Aorta (tissue), 5 donors: Measurements from ENCODE around the gene PDE4B. TPM values are rescaled to one million over a fixed set of nuclear protein-coding genes. Genes with fewer than 3 reads are reported as not detected.

Experiments used
- ATAC-seq: fragments of 200-7000 bp; cut with Tn5 transposase; one replicate; pipeline ENCODE4 v1.9.1; 2022; ENCODE audit warnings: moderate library complexity; ENCODE audit not compliant: low FRiP score
- DNase-seq, 2 donors: peaks; one replicate each; pipeline ENCODE4 v3.0.0-alpha.2; 2020
- H3K27ac ChIP-seq, 2 donors: one replicate each; pipeline ENCODE4 v1.5.1; 2013; ENCODE audit warnings: low read length in 2 of 2, mild to moderate bottlenecking in 2 of 2, moderate library complexity in 2 of 2, control low read depth in 1 of 2, inconsistent platforms in 1 of 2, low read depth in 1 of 2
- H3K27me3 ChIP-seq, 2 donors: one replicate each; pipeline ENCODE4 v1.6.1; 2013; ENCODE audit warnings: control low read depth in 1 of 2, low read length in 1 of 2, mild to moderate bottlenecking in 1 of 2, moderate library complexity in 1 of 2; ENCODE audit not compliant: insufficient read depth in 2 of 2, control insufficient read depth in 1 of 2
- H3K36me3 ChIP-seq, 2 donors: one replicate each; pipeline ENCODE4 v1.6.1; 2013; ENCODE audit warnings: control low read depth in 1 of 2, low read length in 1 of 2, mild to moderate bottlenecking in 1 of 2; ENCODE audit not compliant: insufficient read depth in 2 of 2, control insufficient read depth in 1 of 2
- H3K4me1 ChIP-seq, 2 donors: one replicate each; pipeline ENCODE4 v1.6.1; 2013; ENCODE audit warnings: low read length in 2 of 2, control low read depth in 1 of 2, mild to moderate bottlenecking in 1 of 2, moderate library complexity in 1 of 2; ENCODE audit not compliant: insufficient read depth in 2 of 2, control insufficient read depth in 1 of 2
- H3K4me3 ChIP-seq, 2 donors: one replicate each; pipeline ENCODE4 v1.5.1; 2013; ENCODE audit warnings: low read length in 2 of 2, control low read depth in 1 of 2, mild to moderate bottlenecking in 1 of 2
- H3K9me3 ChIP-seq: one replicate; pipeline ENCODE4 v1.6.1; 2013; ENCODE audit warnings: mild to moderate bottlenecking, low read length; ENCODE audit not compliant: control insufficient read depth
- WGBS, 2 donors: extraction: QIAGEN DNeasy Blood & Tissue Kit; methylation state at CpG; one replicate each; pipeline ENCODE4 v1.1.7; 2013; 5-methylcytosine and 5-hydroxymethylcytosine counted together
- intact Hi-C, 2 donors: fragments of 100-400 bp; cut with DNase I; formaldehyde crosslinking; loops; one replicate each; pipeline versions ENCODE4 v1.14.2 to v1.15.0; 2022
- long read RNA-seq, 2 donors: library from polyadenylated mRNA; unstranded; transcript quantifications; one replicate each; pipeline ENCODE4 v2.0.0, GENCODE V29; 2020 to 2021
- polyA plus RNA-seq, 2 donors: library from polyadenylated mRNA; stranded (reverse); fragments of 200-250 nt; gene quantifications; one replicate each; pipeline ENCODE4 v1.2.3, GENCODE V29; 2013
- total RNA-seq, 2 donors: library from RNA; stranded (reverse); fragmentation: NEBNext Ultra II Directional; extraction: Animal tissue kit (Norgen Biotek cat#: 25700); gene quantifications; one replicate each; pipeline ENCODE4 v1.2.1, GENCODE V29; 2021
- donor health status: healthy with polysubstance abuse.
- donor health status: Bipolar disorder and iron deficiency.
- donor health status: DM: no; HTN: no; CAD: no.
- donor health status: DM: no; HTN: no; CAD: no.
- donor health status: DM: yes; HTN: yes; CAD: no.

PDE4B gene
- total RNA-seq (10 to 100 TPM; 16.8 to 24.5 TPM), polyA plus RNA-seq (1 to 10 TPM; 4.8 to 8.2 TPM)
- long read RNA-seq, donor 1, partial matches to known transcripts = 2 of 16 reads
- long read RNA-seq, donor 1, other reads (novel, unspliced or antisense) = 13 of 16 reads
- long read RNA-seq, donor 2, partial matches to known transcripts = 1 of 13 reads
- long read RNA-seq, donor 2, other reads (novel, unspliced or antisense) = 10 of 13 reads

DNA sequence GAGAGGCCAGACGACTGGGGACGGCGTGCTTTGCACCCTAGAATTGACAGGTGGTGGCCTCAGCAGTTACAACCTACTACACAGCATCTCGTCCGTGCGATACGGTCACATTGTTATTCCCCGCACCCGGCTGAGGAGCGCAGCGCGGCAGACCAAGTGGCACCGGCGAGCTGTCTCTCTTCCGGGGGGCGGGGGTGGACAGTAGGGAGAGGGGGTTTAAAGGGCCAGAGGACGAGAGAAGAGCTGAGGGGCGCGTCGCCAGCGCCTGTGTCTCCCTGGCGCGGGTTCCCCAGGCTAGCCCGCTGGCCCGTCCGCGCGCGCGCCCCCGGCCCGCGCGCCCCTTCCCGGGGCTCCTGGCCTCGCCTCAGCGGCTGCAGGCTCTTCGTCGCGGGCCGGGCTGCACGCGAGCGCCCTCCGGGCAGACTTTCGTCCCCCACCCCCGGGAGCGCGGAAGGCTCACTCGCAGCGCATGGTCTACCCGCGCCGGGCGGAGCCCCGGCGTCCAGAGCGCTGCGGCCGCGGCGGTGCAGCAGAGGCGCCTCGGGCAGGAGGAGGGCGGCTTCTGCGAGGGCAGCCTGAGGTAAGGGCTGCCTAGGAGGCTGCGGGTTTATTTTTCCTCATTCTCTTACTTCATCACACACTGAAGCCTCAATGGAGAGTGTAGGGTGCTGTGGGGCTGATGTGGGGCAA is at the start of gene PDE4B:
PDE4B (plus strand) TSS at position 227 of the 690 bp plus-strand sequence.
- Histone ChIP-seq H3K27ac (no peak within 1 kb of the TSS), H3K4me1 (no peaks in the 10 kb centered on the region), H3K36me3 (no peaks in the 10 kb centered on the region), H3K4me3 (no peak within 1 kb of the TSS), H3K9me3 (peaks cover 5% of the 10 kb centered on the region), H3K27me3 (no peaks in the 10 kb centered on the region)
- DNase-seq (peak; percentile 51 to 73), ATAC-seq (peak; percentile 26)
- 0 to 1% methylated on average over 57 to 67 of the region's 67 CpGs for WGBS, 2 donors
- intact Hi-C loops = no loop called here

- 95 to 96% methylated on average over 1 of the region's 1 CpG for WGBS, 2 donors
- DNase-seq (no peak), ATAC-seq (no peak)
- peaks cover 3% of the 10 kb centered on the region for H3K9me3 ChIP-seq
- intact Hi-C loops = no loop called here
- H3K4me1 ChIP-seq = no peaks in the 10 kb centered on the region
- H3K27ac ChIP-seq = no peak overlapping the region
- H3K36me3 ChIP-seq = no peaks in the 10 kb centered on the region
- H3K27me3 ChIP-seq = no peaks in the 10 kb centered on the region
- no peak overlapping the region for H3K4me3 ChIP-seq
These were observed 48.0 kb upstream of the PDE4B start for GRCh38 chr1:65744731-65745130.

DNA sequence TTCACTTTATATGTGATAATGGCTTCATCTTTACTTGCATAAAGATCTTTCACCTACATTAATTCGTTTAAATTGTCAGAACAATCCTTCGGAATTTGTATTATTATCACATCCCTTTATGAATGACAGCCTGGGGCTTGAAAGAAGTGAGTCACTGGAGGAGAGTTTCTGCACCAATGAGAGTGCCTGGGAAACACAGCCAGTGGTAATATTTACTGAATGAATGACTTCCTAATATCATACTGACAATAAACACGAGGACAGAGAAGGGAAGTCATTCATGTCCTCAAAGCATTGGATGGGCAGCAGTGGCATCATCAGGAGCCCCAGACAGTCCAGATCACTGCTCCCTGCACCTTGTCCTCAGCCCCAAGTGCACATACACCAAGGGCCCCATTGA is 40.7 kb upstream of the PDE4B start:
- no peaks in the 10 kb centered on the region for H3K9me3 ChIP-seq
- ATAC-seq (no peak), DNase-seq (no peak)
- no peaks in the 10 kb centered on the region for H3K4me1 ChIP-seq
- intact Hi-C loops = no loop called here
- H3K27me3 ChIP-seq = no peaks in the 10 kb centered on the region
- WGBS, 2 donors = 43 to 50% methylated on average over 3 of the region's 3 CpGs
- H3K36me3 ChIP-seq = no peaks in the 10 kb centered on the region
- H3K4me3 ChIP-seq = no peak overlapping the region
- no peak overlapping the region for H3K27ac ChIP-seq

DNA sequence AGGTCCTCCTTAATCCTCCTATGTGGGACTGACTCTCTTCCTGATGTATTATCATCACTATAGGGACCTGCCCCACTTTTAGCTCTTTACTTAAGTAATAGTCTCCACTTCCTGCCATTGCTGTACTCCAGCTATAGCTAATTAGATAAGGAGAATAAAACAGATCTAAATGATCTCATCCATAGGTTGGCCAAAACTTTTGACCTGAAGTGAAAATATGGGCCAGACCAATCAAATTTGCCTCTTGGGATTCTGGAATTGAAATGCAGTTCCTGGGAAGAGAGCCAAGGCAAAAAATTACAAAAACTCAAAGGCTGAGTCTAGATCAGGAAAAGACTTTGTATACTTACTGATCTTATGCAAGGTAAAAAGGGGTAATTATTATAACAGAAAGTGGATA is 36.1 kb upstream of the PDE4B start:
- DNase-seq (no peak), ATAC-seq (no peak)
- Histone ChIP-seq H3K4me1 (no peaks in the 10 kb centered on the region), H3K27ac (no peak overlapping the region), H3K9me3 (no peaks in the 10 kb centered on the region), H3K36me3 (no peaks in the 10 kb centered on the region), H3K4me3 (no peak overlapping the region), H3K27me3 (no peaks in the 10 kb centered on the region)
- intact Hi-C loops = no loop called here

DNA sequence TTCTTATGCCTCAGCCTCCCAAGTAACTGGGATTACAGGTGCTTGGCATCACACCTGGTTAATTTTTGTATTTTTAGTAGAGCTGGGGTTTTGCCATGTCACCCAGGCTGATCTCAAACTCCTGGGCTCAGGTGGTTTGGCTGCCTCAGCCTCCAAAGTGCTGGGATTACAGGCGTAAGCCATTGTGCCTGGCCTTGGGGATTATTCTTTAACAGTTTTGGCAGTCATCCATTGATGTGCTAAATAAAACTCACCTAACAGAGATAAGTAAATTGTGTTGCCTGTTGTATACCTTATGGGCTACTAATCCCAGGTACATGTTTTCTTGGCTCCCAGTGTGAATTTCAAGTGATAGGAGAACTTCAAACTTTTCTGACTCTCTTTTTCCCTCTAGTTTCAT is 35.2 kb upstream of the PDE4B start:
- ATAC-seq (no peak), DNase-seq (no peak)
- H3K4me3 ChIP-seq = no peak overlapping the region
- intact Hi-C loops = no loop called here
- H3K9me3 ChIP-seq = no peaks in the 10 kb centered on the region
- H3K27me3 ChIP-seq = no peaks in the 10 kb centered on the region
- H3K27ac ChIP-seq = no peak overlapping the region
- WGBS, 2 donors = 92 to 93% methylated on average over 1 of the region's 1 CpG
- H3K36me3 ChIP-seq = no peaks in the 10 kb centered on the region
- no peaks in the 10 kb centered on the region for H3K4me1 ChIP-seq

GRCh38 chr1:65758128-65758527 is 34.6 kb upstream of the PDE4B start:
- DNase-seq (no peak), ATAC-seq (no peak)
- Histone ChIP-seq H3K27ac (no peak overlapping the region), H3K36me3 (no peaks in the 10 kb centered on the region), H3K4me1 (no peaks in the 10 kb centered on the region), H3K27me3 (no peaks in the 10 kb centered on the region), H3K4me3 (no peak overlapping the region), H3K9me3 (no peaks in the 10 kb centered on the region)
- intact Hi-C loops = no loop called here

- intact Hi-C loops = no loop called here
- no peak overlapping the region for H3K4me3 ChIP-seq
- no peaks in the 10 kb centered on the region for H3K36me3 ChIP-seq
- no peaks in the 10 kb centered on the region for H3K9me3 ChIP-seq
- no peak for DNase-seq
- WGBS, 2 donors = 92 to 96% methylated on average over 1 of the region's 1 CpG
- no peak overlapping the region for H3K27ac ChIP-seq
- no peaks in the 10 kb centered on the region for H3K4me1 ChIP-seq
- no peak for ATAC-seq
- no peaks in the 10 kb centered on the region for H3K27me3 ChIP-seq
These were observed 33.2 kb upstream of the PDE4B start for GRCh38 chr1:65759516-65759915.

DNA sequence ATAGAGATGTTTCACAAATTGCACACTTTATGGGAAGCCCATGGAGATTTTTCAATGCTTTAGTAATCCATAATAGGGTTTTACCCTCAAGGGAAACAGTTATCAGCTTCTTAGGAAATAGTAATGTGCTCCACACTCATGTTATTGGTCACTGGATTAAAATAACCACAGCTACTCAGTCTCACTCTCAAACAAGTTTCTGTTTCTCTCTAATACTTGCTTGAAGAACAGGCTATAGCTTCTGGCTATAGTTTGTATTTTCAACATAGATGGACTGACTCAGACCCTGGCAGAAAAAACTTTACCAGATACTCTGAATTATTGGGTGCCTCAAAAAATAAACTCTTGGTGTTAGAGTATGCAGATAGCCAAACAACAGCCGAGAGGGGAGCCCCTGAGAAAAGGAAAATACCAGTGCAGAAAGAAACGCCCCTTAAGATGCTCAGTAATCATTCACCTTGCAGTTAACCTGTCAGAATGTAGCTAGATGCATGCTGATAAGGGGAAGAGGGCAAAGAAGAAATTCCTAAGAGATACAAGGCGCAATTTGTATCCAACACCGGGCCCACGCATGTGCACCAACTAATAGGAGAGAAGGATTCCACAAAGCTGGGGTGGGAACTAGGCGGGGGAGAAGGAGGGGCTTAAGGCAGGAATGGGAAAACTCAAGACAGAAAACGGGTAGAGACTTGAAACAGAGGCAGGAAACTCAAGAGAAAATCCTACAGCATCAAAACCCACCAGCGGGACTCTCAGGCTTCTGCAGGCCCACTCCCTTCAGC is 30.4 kb upstream of the PDE4B start:
- Histone ChIP-seq H3K4me3 (no peak overlapping the region), H3K36me3 (no peaks in the 10 kb centered on the region), H3K27me3 (no peaks in the 10 kb centered on the region), H3K4me1 (no peaks in the 10 kb centered on the region), H3K27ac (no peak overlapping the region), H3K9me3 (no peaks in the 10 kb centered on the region)
- no peak for ATAC-seq
- intact Hi-C loops = no loop called here
- no peak for DNase-seq
- WGBS, 2 donors = 36% methylated on average over 8 of the region's 8 CpGs

DNA sequence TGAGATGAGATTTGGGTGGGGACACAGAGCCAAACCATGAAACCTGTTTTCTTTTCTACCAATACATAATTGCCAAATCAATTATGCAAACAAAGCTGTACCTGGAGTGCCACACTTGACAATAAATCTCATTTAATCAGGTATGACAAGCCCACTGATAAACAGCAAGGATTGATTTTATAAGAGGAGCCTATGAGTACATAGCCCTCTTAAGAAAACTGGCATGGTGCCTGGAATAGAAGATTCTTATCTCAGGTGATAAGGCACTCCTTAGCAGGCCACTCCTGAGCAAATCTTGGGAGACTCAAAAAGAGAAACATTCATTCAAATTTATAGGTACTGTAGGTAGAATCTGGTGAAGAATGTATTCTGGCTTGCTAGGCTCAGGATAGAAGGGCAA is 28.6 kb upstream of the PDE4B start:
- Histone ChIP-seq H3K4me3 (no peak overlapping the region), H3K27ac (no peak overlapping the region), H3K27me3 (no peaks in the 10 kb centered on the region), H3K9me3 (no peaks in the 10 kb centered on the region), H3K36me3 (no peaks in the 10 kb centered on the region), H3K4me1 (no peaks in the 10 kb centered on the region)
- no peak for DNase-seq
- intact Hi-C loops = no loop called here
- ATAC-seq = no peak
